Spinal cord (tissue), 10 donors: ENCODE data around the gene TNRC6A. TPM values are rescaled to one million over a fixed set of nuclear protein-coding genes. Genes with fewer than 3 reads are reported as not detected.
A peak's percentile ranks its signal among the peaks of the same experiment; 100 is the strongest.
"Not testable (repeated sequence)": the region's sequence is repeated elsewhere in the genome, so short reads cannot be mapped to it uniquely, and the experiment has no call there.

ENCODE experiments used
- DNase-seq, 6 donors: peaks; one replicate each; pipeline versions ENCODE4 v3.0.0 to v3.0.0-alpha.2; 2013 to 2015; ENCODE audit warnings: low spot score in 6 of 6, low read depth in 4 of 6
- H3K27ac ChIP-seq: one replicate; pipeline ENCODE4 v1.5.1; 2013; ENCODE audit warnings: low read depth, low read length, control low read depth
- H3K27me3 ChIP-seq: one replicate; pipeline ENCODE4 v1.6.1; 2013; ENCODE audit warnings: low read length; ENCODE audit not compliant: control insufficient read depth, insufficient read depth
- H3K36me3 ChIP-seq: one replicate; pipeline ENCODE4 v1.6.1; 2013; ENCODE audit warnings: low read length; ENCODE audit not compliant: control insufficient read depth, insufficient read depth
- H3K4me1 ChIP-seq: one replicate; pipeline ENCODE4 v1.6.1; 2013; ENCODE audit warnings: low read length; ENCODE audit not compliant: control insufficient read depth, insufficient read depth
- H3K4me3 ChIP-seq: one replicate; pipeline ENCODE4 v1.5.1; 2013; ENCODE audit warnings: low read depth, low read length, control low read depth
- H3K9me3 ChIP-seq: one replicate; pipeline ENCODE4 v1.6.1; 2013; ENCODE audit warnings: low read length; ENCODE audit not compliant: control insufficient read depth, insufficient read depth
- WGBS: methylation state at CpG from one replicate; pipeline ENCODE4 v1.1.5; 2013; ENCODE audit warnings: missing lambda C conversion rate; ENCODE audit not compliant: insufficient coverage; 5-methylcytosine and 5-hydroxymethylcytosine counted together
- polyA plus RNA-seq, 2 donors: library from polyadenylated mRNA; unstranded; fragments of 120-200 nt; gene quantifications; one replicate each; pipeline ENCODE4 v1.2.1, GENCODE V29; 2013; ENCODE audit not compliant: insufficient read length in 2 of 2
- total RNA-seq, 2 donors: library from RNA; depleted of rRNA in 1 of 2; stranded (reverse); fragments of 120-200 nt in 1 of 2; fragments of >200 nt in 1 of 2; gene quantifications; one replicate each; pipeline versions ENCODE4 v1.2.3 to v1.2.4, GENCODE V29; 2013 to 2014
- donor health status: healthy.

The TNRC6A gene
- total and polyA plus RNA-seq, 4 donors = 46.5 to 82.0 (median 67.7) TPM

DNA sequence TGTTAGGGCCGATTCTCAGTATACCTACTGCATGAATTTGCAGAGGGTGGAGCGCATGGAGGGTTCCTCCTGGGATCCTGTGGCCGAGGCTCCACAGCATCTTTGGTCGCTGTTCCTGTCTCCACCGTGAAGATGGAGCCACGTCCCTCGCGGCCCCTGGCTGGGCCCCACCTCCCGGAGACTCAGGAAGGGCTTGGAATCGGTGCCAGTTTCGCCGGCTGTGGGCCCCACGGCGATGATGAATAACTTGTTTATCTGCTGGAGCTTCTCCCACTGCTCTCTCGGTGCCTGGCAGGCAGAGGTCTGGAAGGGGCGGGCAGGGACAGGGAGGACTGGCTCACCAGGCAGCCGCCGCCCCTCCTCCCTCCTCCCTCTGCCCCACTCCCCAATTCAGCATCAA is 124.4 kb downstream of the TNRC6A start:
- Histone ChIP-seq H3K36me3 (no peaks in the 10 kb centered on the region), H3K4me1 (peaks cover 7% of the 10 kb centered on the region), H3K27ac (no peak overlapping the region), H3K27me3 (peaks cover 2% of the 10 kb centered on the region), H3K4me3 (no peak overlapping the region), H3K9me3 (no peaks in the 10 kb centered on the region)
- 21% methylated on average over 16 of the region's 18 CpGs for WGBS
- DNase-seq = peak in 2 of 6 donors; percentile 18 to 53

DNA sequence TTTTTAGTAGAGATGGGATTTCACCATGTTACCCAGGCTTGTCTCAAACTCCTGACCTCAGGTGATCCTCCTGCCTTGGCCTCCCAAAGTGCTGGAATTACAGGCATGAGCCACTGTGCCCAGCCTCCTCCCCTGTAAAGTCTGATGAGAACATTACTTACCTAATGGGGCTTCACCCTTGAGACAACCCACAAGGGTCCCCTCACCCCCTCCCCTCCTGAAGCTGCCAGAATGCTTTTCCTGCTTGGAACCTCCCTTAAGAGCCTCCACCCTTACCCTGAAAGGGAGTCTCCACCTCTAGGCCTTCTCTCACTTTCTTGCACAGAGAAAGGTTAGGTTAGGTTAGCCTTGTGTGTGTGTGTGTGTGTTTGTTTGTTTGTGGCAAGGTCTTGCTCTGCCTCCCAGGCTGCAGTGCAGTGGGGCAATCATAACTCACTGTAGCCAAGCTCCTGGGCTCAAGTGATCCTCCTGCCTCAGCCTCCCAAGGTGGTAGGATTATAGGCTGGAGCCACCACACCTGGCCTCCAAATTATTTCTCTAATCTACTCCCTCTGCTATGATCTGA is 125.2 kb downstream of the TNRC6A start:
- Histone ChIP-seq H3K27me3 (peaks cover 2% of the 10 kb centered on the region), H3K36me3 (no peaks in the 10 kb centered on the region), H3K9me3 (no peaks in the 10 kb centered on the region), H3K4me1 (peaks cover 7% of the 10 kb centered on the region), H3K4me3 (no peak overlapping the region), H3K27ac (no peak overlapping the region)
- no peak for DNase-seq

DNA sequence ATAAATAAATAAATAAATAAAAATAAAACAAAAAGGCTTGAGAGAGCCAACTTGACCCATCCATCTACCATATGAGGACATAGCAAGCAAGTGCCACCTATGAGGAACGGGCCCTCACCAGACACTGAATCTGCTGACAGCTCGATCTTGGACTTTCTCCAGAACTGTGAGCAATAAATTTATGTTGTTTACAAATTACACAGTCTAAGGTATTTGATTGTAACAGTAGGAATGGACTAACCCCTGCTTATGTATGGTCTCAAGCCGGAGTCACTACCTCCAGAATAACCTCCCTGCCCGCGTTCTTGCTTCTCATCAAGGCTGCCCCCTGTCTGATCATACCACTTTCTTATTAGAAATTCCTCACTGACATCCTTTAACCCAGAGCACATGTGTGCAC is 126.2 kb downstream of the TNRC6A start:
- H3K27ac ChIP-seq = no peak overlapping the region
- WGBS = no CpG with 5 or more reads among the region's 5 CpGs
- peaks cover 7% of the 10 kb centered on the region for H3K4me1 ChIP-seq

DNA sequence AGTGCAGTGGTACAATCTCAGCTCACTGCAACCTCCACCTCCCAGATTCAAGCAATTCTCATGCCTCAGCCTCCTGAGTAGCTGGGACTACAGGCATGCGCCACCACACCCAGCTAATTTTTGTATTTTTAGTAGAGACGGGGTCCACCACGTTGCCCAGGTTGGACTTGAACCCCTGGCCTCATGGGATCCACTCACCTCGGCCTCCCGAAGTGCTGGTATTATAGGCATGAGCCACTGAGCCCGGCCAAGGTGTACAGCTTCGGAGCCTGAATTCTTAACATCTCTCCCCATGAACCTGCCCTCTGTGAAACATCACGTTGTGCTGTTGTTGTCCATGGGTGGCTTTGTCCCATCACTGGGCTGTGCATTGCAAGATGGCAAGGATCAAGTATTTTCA is 127.4 kb downstream of the TNRC6A start:
- not testable (repeated sequence) for H3K36me3 ChIP-seq, H3K27ac ChIP-seq, DNase-seq, H3K4me3 ChIP-seq, H3K4me1 ChIP-seq, H3K9me3 ChIP-seq, H3K27me3 ChIP-seq
- 93% methylated on average over 6 of the region's 8 CpGs for WGBS

More for the DNA sequence above, 126.2 kb downstream of the TNRC6A start:
- H3K27me3 ChIP-seq = peaks cover 2% of the 10 kb centered on the region
- DNase-seq = no peak
- no peaks in the 10 kb centered on the region for H3K9me3 ChIP-seq
- no peak overlapping the region for H3K4me3 ChIP-seq
- no peaks in the 10 kb centered on the region for H3K36me3 ChIP-seq

DNA sequence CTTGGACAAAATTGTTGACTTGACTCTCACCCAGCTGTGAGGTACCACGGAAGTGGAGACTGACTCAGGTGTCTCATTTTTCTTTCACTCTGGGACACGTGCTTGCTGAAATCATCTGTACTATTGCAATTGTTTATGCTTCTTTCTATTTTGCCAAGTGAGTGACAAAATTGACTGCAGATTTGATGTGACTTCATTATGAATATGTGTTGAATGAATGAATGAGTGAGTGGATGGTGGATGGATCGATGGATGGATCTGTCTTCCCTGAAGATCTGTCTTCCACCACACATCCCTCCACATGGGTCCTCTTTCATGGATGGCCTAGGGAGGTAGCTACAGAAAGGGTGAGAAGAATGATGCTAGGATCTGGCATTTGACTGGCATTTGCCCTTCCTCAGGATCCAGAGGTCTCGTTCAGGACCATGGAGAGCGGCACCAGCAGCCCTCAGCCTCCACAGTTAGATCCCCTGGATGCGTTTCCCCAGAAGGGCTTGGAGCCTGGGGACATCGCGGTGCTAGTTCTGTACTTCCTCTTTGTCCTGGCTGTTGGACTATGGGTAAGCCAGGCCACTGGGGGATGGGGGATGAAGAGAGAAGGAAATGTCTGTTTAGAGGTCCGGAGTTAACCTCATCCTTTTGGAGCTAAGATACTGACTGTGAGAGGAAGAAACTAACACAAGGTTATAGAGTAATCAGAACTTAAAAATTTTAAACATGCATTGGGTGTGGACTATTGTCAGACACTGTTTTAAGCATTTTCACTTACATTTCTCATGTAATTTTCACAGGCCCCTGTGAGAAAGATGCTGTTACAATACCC is 129.0 kb downstream of the TNRC6A start:
- peaks cover 2% of the 10 kb centered on the region for H3K27me3 ChIP-seq
- H3K4me1 ChIP-seq = peaks cover 7% of the 10 kb centered on the region
- H3K27ac ChIP-seq = no peak overlapping the region
- H3K4me3 ChIP-seq = no peak overlapping the region
- no peaks in the 10 kb centered on the region for H3K36me3 ChIP-seq
- DNase-seq = peak in 1 of 6 donors; percentile 59
- H3K9me3 ChIP-seq = no peaks in the 10 kb centered on the region
- WGBS = 23% methylated on average over 5 of the region's 9 CpGs

DNA sequence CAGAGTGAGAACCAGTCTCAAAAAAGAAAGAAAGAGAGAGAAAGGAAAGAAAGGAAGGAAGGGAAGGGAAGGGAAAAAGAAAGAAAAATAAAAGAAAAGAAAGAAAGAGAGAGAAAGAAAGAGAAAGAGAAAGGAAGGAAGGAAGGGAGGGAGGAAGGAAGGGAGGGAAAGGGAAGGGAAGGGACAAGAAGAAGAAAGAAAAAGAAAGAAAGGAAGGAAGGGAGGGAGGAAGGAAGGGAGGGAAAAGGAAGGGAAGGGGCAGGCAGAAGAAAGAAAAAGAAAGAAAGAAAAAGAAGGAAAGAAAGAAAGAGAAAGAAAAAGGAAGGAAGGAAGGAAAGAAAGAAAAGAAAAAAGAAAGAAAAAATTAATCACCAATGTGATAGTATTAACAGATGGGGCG is 132.0 kb downstream of the TNRC6A start:
- Histone ChIP-seq H3K4me3 (no peak overlapping the region), H3K9me3 (no peaks in the 10 kb centered on the region), H3K36me3 (no peaks in the 10 kb centered on the region), H3K27me3 (peaks cover 2% of the 10 kb centered on the region), H3K27ac (no peak overlapping the region), H3K4me1 (no peaks in the 10 kb centered on the region)
- DNase-seq = no peak
- WGBS = 80% methylated on average over 1 of the region's 1 CpG

DNA sequence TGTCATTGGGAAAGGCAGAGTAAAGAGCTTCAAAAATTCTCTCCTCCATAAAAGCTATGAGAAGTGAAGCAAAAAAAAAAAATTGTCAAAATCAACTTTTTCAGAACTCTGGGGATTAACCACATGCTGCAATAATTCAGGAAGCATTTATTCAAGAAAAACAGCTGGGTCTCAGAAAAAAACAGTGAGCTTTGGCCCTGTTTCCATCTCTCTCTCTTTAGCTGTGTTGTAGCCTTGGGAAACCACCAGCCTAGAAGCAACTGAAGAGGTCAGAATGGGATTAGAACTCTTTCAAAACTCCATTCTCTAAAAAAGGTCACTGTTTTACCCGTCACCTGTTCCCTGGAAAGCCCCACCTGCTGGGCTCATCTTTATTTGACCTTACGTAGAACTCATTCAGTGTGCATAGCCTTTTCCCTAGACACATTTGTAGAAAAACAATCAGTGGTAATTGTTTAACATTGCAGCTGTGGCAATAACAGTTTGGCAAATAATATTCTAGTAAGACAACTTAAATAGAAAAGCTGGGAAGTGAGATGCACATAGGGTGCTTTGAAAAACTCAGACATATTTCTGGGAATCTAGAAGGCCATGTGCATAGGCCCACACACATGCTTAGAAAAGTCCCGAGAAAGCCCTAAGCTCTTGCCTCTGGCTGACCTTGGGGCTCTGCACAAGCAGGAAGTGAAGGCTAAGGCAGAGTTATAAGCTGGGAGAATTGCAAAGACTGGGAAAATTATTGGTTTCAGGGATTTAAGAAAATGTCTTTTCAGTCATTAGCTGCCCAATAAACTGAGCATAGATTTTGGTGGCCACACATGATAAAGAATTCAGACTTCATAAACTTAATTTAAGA is 134.4 kb downstream of the TNRC6A start:
- Histone ChIP-seq H3K4me1 (no peaks in the 10 kb centered on the region), H3K9me3 (no peaks in the 10 kb centered on the region), H3K4me3 (no peak overlapping the region), H3K27ac (no peak overlapping the region), H3K36me3 (no peaks in the 10 kb centered on the region), H3K27me3 (no peaks in the 10 kb centered on the region)
- DNase-seq = no peak
- WGBS = 62% methylated on average over 2 of the region's 3 CpGs

DNA sequence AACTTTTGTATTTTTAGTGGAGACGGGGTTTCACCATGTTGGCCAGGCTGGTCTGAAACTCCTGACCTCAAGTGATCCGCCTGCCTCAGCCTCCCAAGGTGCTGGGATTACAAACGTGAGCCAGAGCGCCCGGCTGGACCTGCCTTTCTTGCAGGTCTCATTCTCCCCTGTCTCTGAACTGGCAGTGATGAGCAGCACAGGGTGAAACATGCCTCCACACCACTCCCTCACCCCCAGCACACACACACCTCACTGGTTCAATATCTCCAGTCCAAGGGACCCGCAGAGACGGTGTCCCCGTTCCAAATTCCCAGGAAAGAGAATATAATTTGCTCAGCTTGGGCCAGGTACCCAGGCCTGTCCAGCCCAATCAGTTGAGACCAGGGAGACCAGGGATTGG is 139.6 kb downstream of the TNRC6A start:
- no peak overlapping the region for H3K4me3 ChIP-seq
- DNase-seq = no peak
- H3K4me1 ChIP-seq = no peaks in the 10 kb centered on the region
- H3K27me3 ChIP-seq = peaks cover 2% of the 10 kb centered on the region
- H3K27ac ChIP-seq = no peak overlapping the region
- no peaks in the 10 kb centered on the region for H3K9me3 ChIP-seq
- no peaks in the 10 kb centered on the region for H3K36me3 ChIP-seq
- WGBS = 75% methylated on average over 7 of the region's 8 CpGs

DNA sequence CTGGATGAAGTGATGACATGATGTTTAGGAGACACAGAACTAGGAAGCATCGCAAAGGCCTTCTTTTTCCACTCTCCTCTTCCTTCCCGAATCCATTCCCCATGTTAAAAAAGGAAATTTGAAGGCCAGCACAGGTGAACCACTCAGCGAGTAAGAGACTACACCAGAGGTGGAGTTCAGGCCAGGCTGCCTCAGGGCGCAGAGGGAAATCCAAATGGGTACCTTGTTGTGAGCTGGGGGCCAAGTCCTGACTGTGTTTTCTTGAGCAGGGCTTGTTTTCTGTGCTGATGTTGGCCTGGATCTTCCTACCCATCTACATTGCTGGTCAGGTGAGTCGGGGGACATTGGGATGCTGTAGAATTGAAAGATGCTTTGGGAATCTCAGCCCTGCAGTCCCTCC is 142.4 kb downstream of the TNRC6A start:
- 100% methylated on average over 2 of the region's 5 CpGs for WGBS

More for the DNA sequence above, 142.4 kb downstream of the TNRC6A start:
- Histone ChIP-seq H3K9me3 (no peaks in the 10 kb centered on the region), H3K27me3 (peaks cover 2% of the 10 kb centered on the region), H3K36me3 (no peaks in the 10 kb centered on the region), H3K27ac (no peak overlapping the region), H3K4me1 (no peaks in the 10 kb centered on the region), H3K4me3 (no peak overlapping the region)
- no peak for DNase-seq
